GM20000 (cell line): ENCODE measurements around the gene TFPT.

Experiments used
- DNase-seq: peaks from one replicate; pipeline ENCODE4 v3.0.0; 2012; ENCODE audit warnings: low spot score
- CTCF ChIP-seq: IDR thresholded peaks from 2 replicates; pipeline ENCODE4 v1.5.1; 2012; ENCODE audit warnings: mild to moderate bottlenecking, control low read depth; ENCODE audit errors: extremely low read depth, missing control alignments

TFPT gene

GRCh38 chr19:54153731-54154326 lies 38.4 kb upstream of the TFPT start:
- no peak for TF ChIP-seq CTCF
- no peak for DNase-seq

GRCh38 chr19:54152878-54153524 lies 37.5 kb upstream of the TFPT start:
- no peak for TF ChIP-seq CTCF
- DNase-seq: no peak

GRCh38 chr19:54152267-54152666 lies 36.8 kb upstream of the TFPT start:
- no peak for DNase-seq
- TF ChIP-seq CTCF: no peak

GRCh38 chr19:54151362-54152035 lies 36.0 kb upstream of the TFPT start:
- no peak for TF ChIP-seq CTCF
- no peak for DNase-seq

- no peak for DNase-seq
- no peak for TF ChIP-seq CTCF
These were observed 33.8 kb upstream of the TFPT start for GRCh38 chr19:54149021-54149812.

- DNase-seq: no peak
These were observed 32.7 kb upstream of the TFPT start for GRCh38 chr19:54148158-54148557.

More at GRCh38 chr19:54148158-54148557, 32.7 kb upstream of the TFPT start:
- no peak for TF ChIP-seq CTCF
